Astrocyte of the hippocampus (primary cell): ENCODE results near the gene B4GALT5.
"Not testable (repeated sequence)": the region's sequence is repeated elsewhere in the genome, so short reads cannot be mapped to it uniquely, and the experiment has no call there.

Source experiments
- DNase-seq: peaks from one replicate; pipeline ENCODE4 v3.0.0; 2011; ENCODE audit warnings: low read depth, low spot score

The B4GALT5 gene

GRCh38 chr20:49737260-49737659, 23.6 kb upstream of the B4GALT5 start:
- DNase-seq, result no peak

DNA sequence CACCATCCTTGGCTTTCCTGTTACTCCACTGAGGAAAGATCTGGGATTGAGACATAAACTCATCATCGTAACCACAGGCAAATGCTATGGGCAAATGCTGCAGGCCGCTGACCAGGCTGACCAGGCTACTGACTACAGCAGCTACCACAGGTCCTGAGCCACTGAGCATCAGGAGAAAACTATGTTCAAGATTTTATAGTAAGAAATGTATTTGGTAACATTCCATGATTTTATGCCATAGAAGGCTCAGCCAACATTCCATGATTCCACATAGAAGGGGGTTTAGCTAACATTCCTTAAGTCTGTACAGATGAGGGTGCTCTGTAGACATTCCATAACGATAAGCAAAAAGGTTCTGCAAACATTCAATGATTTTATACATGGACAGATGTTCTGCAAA, 16.1 kb upstream of the B4GALT5 start:
- DNase-seq, result peak; percentile 33

GRCh38 chr20:49727894-49728885, 14.5 kb upstream of the B4GALT5 start:
- DNase-seq, result no peak

GRCh38 chr20:49727478-49727877, 13.8 kb upstream of the B4GALT5 start:
- DNase-seq, result no peak

- no peak for DNase-seq
Measured at GRCh38 chr20:49725694-49726093, 12.0 kb upstream of the B4GALT5 start.

DNA sequence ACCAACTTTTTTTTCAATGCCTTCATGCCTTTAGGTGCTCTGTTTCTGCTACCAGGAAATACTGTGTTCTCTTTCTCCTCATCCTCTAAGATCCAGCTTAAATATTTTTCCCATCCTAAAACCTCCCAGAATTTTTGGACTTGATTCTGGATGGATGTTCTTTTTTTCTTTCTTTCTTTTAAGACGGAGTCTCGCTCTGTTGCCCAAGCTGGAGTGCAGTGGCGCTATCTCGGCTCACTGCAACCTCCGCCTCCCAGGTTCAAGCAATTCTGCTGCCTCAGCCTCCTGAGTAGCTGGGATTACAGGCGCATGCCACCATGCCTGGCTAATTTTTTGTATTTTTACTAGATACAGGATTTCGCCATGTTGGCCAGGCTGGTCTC, 11.5 kb upstream of the B4GALT5 start:
- DNase-seq, result not testable (repeated sequence)

DNA sequence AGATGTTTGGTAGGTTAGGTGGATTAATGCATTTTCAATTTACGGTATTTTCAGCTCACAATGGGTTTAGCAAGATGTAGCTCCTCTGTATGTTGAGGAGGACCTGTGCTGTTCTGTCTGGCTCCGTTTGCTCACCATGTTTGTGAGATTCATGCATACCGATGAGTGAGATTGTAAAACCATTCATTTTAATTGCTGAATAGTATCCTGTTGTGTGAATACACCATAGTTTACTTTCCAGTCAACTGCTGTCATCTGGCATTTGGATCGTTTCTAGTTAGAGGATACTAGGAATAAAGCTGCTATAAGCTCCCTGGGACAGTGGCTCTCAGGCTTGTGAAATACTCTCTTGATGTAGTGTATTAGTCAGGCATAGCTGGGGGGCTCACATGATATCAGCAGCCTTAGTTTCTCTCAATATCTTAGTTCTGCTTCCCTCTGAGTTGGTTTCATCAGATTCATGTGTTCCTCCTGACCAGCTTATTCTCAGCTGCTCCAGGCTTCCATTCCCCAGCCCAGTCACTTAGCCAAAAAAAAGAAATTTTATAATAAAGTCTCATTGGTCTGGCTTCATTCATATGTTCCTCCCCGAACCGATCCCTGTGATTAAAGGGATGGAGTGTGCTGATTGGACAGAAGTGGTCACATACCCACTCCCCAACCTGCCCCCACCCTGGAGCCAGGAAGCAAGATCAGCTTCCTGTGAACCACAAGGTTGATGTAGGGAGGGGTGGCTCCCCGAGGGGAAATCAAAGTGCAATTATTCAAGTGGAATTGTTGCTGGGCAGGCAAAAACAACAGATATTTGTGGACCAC, 10.9 kb upstream of the B4GALT5 start:
- DNase-seq, result peak; percentile 62

DNA sequence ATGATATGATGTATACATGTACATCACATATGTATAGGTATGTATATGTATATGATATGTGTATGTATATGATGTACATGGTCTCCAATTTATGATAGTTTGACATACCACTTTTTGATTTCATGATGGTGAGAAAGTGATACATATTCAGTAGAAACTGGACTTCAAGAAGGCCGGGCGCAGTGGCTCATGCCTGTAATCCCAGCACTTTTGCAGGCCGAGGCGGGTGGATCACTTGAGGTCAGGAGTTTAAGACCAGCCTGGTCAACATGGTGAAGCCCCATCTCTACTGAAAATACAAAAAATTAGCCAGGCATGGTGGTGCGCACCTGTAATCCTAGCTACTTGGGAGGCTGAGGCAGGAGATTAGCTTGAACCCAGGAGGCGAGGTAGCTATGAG, 10.1 kb upstream of the B4GALT5 start:
- DNase-seq, result not testable (repeated sequence)

DNA sequence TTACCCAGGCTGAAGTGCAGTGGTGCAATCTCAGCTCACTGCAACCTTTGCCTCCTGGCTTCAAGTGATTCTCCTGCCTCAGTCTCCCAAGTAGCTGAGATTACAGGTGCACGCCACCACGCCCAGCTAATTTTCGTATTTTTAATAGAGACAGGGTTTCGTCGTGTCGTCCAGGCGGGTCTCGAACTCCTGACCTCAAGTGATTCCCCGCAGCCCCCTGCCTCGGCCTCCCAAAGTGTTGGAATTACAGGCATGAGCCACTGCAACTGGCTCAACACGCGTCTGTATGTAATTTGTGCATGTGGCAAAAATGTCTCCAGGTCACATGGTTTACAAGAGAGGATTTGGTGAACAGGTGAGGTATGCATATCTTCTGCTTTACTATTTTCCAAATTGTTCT, 7.6 kb upstream of the B4GALT5 start:
- DNase-seq, result not testable (repeated sequence)

DNA sequence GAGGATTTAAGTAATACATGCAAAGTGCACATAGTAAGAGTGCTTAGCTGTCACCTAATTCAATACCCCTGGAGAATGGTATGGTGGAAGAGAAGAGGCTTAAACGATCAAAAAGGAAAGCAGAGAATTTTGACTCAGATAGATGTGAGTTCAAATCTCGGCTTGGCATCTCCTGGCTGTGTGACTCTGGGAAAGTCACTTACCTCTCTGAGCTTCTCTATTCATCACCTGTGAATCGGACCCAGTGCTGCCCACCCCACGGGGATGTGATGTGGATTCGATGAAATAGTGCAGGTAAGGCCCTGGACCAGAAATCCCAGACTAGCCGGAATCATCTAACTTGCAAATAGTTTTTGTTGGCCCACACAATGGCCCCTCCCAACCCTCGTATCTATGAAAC, 1.8 kb upstream of the B4GALT5 start:
- DNase-seq, result no peak

DNA sequence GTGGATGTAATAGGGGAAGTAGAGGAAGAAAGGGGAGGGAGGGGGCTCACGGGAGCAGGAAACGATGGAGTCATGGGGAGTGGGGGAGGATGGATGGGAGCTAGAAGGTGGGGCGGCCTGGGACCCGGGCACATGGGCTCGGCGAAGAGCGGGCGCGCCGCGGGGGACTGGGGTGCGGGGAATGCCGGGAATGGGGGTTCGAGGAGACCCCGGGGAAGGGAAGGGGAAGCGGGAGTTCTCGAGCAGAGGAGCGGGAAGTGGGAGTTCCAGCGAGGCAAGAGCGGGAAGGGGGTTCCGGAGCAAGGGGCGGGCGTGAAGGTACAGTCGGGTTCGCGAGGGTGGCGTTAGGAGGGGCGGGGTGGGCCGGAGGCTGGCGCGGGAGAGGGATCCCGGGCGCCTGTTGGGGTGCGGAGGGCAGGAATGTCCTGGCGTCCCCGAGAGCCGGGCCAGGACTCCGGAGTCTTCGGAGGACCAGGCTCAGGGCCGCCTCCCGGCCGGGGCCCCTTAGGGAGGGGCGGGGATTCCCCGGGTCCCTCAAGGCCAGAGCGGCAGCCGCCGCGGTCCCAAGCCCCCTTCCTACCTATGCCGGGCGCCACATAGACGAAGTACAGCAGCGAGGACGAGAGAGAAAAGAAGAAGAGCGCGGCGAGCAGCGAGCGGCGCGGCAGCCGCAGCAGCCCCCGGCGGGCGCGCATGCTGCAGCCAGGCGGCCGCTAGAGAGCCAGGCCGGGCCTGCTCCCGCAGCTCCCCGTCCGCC, 504 bp downstream of the B4GALT5 start:
- no peak for DNase-seq

GRCh38 chr20:49712646-49712995, 1.1 kb downstream of the B4GALT5 start:
- DNase-seq, result peak; percentile 21

- DNase-seq, result no peak
Measured at GRCh38 chr20:49712118-49712517, 1.6 kb downstream of the B4GALT5 start.

GRCh38 chr20:49711667-49711987, 2.1 kb downstream of the B4GALT5 start:
- DNase-seq, result no peak

- no peak for DNase-seq
Measured at GRCh38 chr20:49710971-49711666, 2.6 kb downstream of the B4GALT5 start.

DNA sequence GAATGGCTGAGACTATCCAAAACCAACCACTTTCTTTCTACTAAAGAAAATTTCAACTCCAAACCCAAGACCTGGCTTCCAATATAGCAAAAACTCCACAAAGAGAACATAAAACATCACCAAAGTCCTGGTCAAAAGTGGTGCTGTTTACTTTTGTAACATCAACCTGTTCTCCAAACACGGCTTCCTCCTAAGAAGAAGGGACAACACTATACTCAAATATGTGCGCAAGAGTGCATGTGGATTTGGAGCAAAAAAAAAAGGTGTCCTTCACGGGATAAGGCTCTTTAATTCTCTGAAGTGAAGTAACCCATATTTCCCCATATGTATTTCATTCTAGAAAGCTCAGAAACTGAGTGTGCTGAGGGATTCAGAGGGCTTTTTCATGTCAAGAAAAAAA, 6.6 kb downstream of the B4GALT5 start:
- no peak for DNase-seq

DNA sequence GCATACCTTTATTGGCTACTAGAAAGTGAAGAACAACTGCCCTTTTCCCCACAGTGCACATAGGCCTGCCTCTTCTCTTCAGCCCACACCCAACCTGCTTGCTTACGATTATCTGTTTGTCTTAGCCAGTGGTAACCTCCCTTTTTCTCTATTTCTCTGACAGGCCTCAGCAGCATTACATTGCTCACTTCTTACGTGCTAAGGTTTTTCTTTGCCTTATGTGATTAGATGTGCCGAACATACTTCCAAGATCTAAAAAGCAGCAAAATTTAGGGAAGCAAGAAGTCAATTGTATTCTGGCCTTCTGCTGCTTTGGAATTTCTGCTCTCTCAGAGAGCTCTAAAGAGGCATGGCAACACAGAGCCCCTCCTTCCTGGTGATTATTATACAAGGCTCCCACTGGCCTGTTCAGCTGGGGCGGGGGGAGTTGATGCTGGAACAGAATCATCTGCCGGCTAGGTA, 7.0 kb downstream of the B4GALT5 start:
- no peak for DNase-seq

- not testable (repeated sequence) for DNase-seq
Measured at GRCh38 chr20:49705893-49706292, 7.8 kb downstream of the B4GALT5 start.

DNA sequence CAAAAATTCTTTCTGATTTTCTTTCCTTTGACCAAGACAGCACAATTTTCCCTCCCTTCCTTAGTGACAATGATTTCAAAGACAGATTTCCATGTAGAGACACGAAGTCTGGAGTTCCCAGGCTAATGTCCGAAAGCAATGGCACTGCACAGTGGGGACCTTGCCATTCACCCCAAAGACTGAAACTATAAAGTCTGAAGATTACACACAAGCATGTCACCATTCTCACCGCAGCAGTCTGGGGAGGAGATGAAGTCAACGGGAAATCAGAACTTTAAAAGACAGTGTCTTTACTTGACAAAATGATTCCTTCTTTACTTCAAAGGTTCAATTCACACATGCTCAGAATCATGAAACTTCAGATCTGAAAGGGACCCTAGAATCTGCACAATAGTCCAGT, 8.3 kb downstream of the B4GALT5 start:
- no peak for DNase-seq

GRCh38 chr20:49704932-49705336, 8.7 kb downstream of the B4GALT5 start:
- DNase-seq, result no peak

DNA sequence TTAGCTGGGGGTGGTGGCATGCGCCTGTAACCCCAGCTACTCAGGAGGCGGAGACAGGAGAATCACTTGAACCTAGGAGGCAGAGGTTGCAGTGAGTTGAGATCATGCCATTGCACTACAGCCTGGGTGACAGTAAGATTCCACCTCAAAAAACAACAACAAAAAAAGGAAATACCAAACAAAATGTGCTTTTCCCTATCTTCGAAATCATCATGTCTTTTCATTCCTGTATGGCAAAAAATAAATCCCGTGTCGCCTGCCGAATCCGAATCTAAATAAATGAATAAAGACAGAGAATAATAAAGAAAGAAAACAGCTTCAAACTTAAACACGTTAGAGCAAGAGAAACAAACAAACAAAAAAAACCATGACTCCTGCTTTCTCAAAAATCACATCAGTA, 11.8 kb downstream of the B4GALT5 start:
- no peak for DNase-seq
